Neural progenitor cell (in vitro differentiated cells): ENCODE results near the gene CAMK2A.

Source experiments
- EZH2 ChIP-seq: fragments of 200-600 bp; sonication (generic); IDR thresholded peaks from 2 replicates; pipeline ENCODE4 v1.6.1; 2017; ENCODE audit warnings: antibody characterized with exemption, mild to moderate bottlenecking, moderate library complexity
- TF ChIP-seq, protein P1 (sequence below): fragments of 200-600 bp; sonication (generic); IDR thresholded peaks from 2 replicates; pipeline ENCODE4 v1.5.1; 2017; ENCODE audit warnings: antibody characterized with exemption, mild to moderate bottlenecking

DNA sequence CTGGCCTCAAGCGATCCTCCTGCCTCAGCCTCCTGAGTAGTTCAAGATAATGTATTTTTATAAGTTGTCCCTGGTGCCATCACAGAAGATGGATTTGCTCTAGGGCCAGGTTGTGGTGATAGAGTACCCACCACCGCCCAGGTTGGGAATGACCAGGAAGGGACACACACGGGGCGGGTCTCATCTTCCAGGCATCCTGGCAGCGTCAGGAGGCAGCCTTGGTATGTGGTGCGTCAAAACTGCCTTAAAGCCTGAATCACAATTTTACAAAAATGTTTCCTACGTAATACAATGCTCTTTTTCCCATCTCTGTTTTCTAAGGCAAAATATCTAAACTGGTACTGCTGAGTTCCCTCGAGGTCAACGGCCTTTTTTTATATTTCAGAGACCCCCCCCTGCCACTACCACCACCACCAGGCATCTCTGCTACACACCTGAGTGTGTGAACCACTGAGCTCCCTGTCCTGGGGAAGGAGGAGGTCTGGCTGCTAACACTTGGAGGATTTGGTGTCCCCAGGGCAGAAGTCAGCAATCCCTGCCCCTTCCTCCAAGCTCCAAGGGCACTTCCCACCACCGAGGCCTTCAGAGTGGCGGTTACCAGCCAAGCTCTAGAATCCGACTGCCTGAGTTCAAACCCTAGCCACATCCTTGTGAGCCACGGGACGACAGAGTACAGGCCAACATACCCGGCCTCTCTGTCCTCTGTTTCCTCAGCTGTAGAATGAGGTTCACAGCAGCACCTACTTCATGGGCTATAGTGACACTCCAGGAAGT, 52.4 kb downstream of the CAMK2A start:
- TF ChIP-seq, protein P1, sequence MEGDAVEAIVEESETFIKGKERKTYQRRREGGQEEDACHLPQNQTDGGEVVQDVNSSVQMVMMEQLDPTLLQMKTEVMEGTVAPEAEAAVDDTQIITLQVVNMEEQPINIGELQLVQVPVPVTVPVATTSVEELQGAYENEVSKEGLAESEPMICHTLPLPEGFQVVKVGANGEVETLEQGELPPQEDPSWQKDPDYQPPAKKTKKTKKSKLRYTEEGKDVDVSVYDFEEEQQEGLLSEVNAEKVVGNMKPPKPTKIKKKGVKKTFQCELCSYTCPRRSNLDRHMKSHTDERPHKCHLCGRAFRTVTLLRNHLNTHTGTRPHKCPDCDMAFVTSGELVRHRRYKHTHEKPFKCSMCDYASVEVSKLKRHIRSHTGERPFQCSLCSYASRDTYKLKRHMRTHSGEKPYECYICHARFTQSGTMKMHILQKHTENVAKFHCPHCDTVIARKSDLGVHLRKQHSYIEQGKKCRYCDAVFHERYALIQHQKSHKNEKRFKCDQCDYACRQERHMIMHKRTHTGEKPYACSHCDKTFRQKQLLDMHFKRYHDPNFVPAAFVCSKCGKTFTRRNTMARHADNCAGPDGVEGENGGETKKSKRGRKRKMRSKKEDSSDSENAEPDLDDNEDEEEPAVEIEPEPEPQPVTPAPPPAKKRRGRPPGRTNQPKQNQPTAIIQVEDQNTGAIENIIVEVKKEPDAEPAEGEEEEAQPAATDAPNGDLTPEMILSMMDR, result no peak
- TF ChIP-seq EZH2, result no peak
